WTC11 (cell line): Measurements from ENCODE around the gene TM9SF1. TPM values are rescaled to one million over a fixed set of nuclear protein-coding genes. Genes with fewer than 3 reads are reported as not detected.

Source experiments
- ATAC-seq: fragments of 200-7000 bp; cut with Tn5 transposase; 2 replicates; pipeline ENCODE4 v1.10.0; 2021; ENCODE audit warnings: mild to moderate bottlenecking, moderate library complexity
- CTCF ChIA-PET: fragments of 300-600 bp; sonication (Branson Sonifier 250); formaldehyde crosslinking; loops from one replicate; lab custom pipeline; 2021; ENCODE audit warnings: antibody characterized with exemption; lab: Charles Lee
- POLR2A ChIA-PET: fragments of 350-600 bp; sonication (Branson Sonifier 250); formaldehyde crosslinking; loops from one replicate; lab custom pipeline; 2021; ENCODE audit warnings: antibody characterized with exemption; lab: Charles Lee
- DNase-seq: peaks from one replicate; pipeline ENCODE4 v3.0.0; 2021; ENCODE audit warnings: low spot score
- H3K27ac Mint-ChIP-seq: 2 replicates; pipeline ENCODE4 v1.8.0; 2021; ENCODE audit warnings: mixed read lengths
- H3K27me3 Mint-ChIP-seq: 2 replicates; pipeline ENCODE4 v1.8.0; 2021; ENCODE audit warnings: low read depth, mild to moderate bottlenecking, moderate library complexity, mixed read lengths
- H3K36me3 Mint-ChIP-seq: 2 replicates; pipeline ENCODE4 v1.8.0; 2021; ENCODE audit warnings: mixed read lengths
- H3K4me1 Mint-ChIP-seq: 2 replicates; pipeline ENCODE4 v1.8.0; 2022; ENCODE audit warnings: mixed read lengths
- H3K4me3 Mint-ChIP-seq: 2 replicates; pipeline ENCODE4 v1.8.0; 2021; ENCODE audit warnings: mild to moderate bottlenecking, moderate library complexity, mixed read lengths
- H3K9me3 Mint-ChIP-seq: 2 replicates; pipeline ENCODE4 v1.8.0; 2021; ENCODE audit warnings: mixed read lengths
- ATF6 ChIP-seq: sonication (generic); formaldehyde crosslinking; IDR thresholded peaks from 2 replicates; pipeline ENCODE4 v1.8.1; 2023; ENCODE audit warnings: mild to moderate bottlenecking, missing genetic modification reagents
- CTCF ChIP-seq: fragments of 200-600 bp; IDR thresholded peaks from 2 replicates; pipeline ENCODE4 v1.8.0; 2022; ENCODE audit warnings: antibody characterized with exemption
- FOXP1 ChIP-seq: sonication (generic); formaldehyde crosslinking; IDR thresholded peaks from 2 replicates; pipeline ENCODE4 v1.8.0; 2022; ENCODE audit warnings: missing genetic modification reagents, mild to moderate bottlenecking, moderate library complexity, borderline replicate concordance
- FOXP4 ChIP-seq: sonication (generic); formaldehyde crosslinking; IDR thresholded peaks from 2 replicates; pipeline ENCODE4 v1.8.0; 2022; ENCODE audit warnings: mild to moderate bottlenecking, missing genetic modification reagents
- OVOL2 ChIP-seq: fragments of 250-450 bp; sonication (Bioruptor Pico); IDR thresholded peaks from 2 replicates; pipeline ENCODE4 v1.9.0; 2021; ENCODE audit warnings: mild to moderate bottlenecking, borderline replicate concordance
- TCF7 ChIP-seq: sonication (generic); formaldehyde crosslinking; IDR thresholded peaks from 2 replicates; pipeline ENCODE4 v1.8.0; 2022; ENCODE audit warnings: mild to moderate bottlenecking, low read depth, missing genetic modification reagents, moderate library complexity
- USF2 ChIP-seq: sonication (generic); formaldehyde crosslinking; IDR thresholded peaks from 2 replicates; pipeline ENCODE4 v1.8.1; 2023; ENCODE audit warnings: mild to moderate bottlenecking, missing genetic modification reagents, moderate library complexity
- ZBTB43 ChIP-seq: sonication (generic); formaldehyde crosslinking; IDR thresholded peaks from 2 replicates; pipeline ENCODE4 v1.8.1; 2023; ENCODE audit warnings: mild to moderate bottlenecking, missing genetic modification reagents
- ZNF138 ChIP-seq: sonication (generic); formaldehyde crosslinking; conservative IDR thresholded peaks from 2 replicates; pipeline ENCODE4 v1.8.1; 2022; ENCODE audit warnings: mild to moderate bottlenecking, moderate library complexity, missing genetic modification reagents
- ZNF263 ChIP-seq: sonication (generic); formaldehyde crosslinking; IDR thresholded peaks from 2 replicates; pipeline ENCODE4 v1.8.1; 2022; ENCODE audit warnings: low read depth, mild to moderate bottlenecking, moderate library complexity, missing genetic modification reagents
- ZNF281 ChIP-seq: sonication (generic); formaldehyde crosslinking; IDR thresholded peaks from 2 replicates; pipeline ENCODE4 v1.8.0; 2023; ENCODE audit warnings: mild to moderate bottlenecking, missing genetic modification reagents
- total RNA-seq: library from RNA; stranded (reverse); gene quantifications from 3 replicates; pipeline ENCODE4 v1.2.3, GENCODE V29; 2021

Gene TM9SF1
- total RNA-seq, 1 experiment from 2014 or later = 27.9 TPM

GRCh38 chr14:24212924-24213865, 18.0 kb upstream of the TM9SF1 start, which contains the start of gene CHMP4A (continued):
- no peak for TF ChIP-seq CTCF
- no peak for TF ChIP-seq FOXP4 (CRISPR knock-in tag)
- peak; percentile 81; the same call in 1 of the 2 replicates for TF ChIP-seq FOXP1
- TF ChIP-seq USF2 (CRISPR knock-in tag) = peak; percentile 98
- peak; percentile 80; the same call in 1 of the 2 replicates for TF ChIP-seq ZNF281 (CRISPR knock-in tag)
- TF ChIP-seq ZBTB43 = peak; percentile 46; the same call in 1 of the 2 replicates
- TF ChIP-seq ATF6 (CRISPR knock-in tag) = no peak
- TF ChIP-seq OVOL2 (CRISPR knock-in tag) = no peak

GRCh38 chr14:24211311-24211710, 16.1 kb upstream of the TM9SF1 start:
- Mint-ChIP-seq H3K9me3 (no peaks in the 10 kb centered on the region), H3K4me1 (peaks cover 22% of the 10 kb centered on the region), H3K27ac (peak overlapping the region; percentile 60), H3K27me3 (no peaks in the 10 kb centered on the region; the same call in 1 of the 2 replicates), H3K4me3 (peak overlapping the region; percentile 96; the same call in 1 of the 2 replicates), H3K36me3 (peaks cover 45% of the 10 kb centered on the region)
- DNase-seq (no peak), ATAC-seq (no peak)
- POLR2A ChIA-PET = interaction anchor here (1.6 kb wide), 1 partner anchor 16 kb away, joined by 4 read pairs; the partner anchor contains the start of gene TM9SF1
- CTCF ChIA-PET = no interaction called here
- TF ChIP-seq ZNF138 = no peak
- TF ChIP-seq ZNF263 (CRISPR knock-in tag) = no peak
- no peak for TF ChIP-seq TCF7
- TF ChIP-seq FOXP4 (CRISPR knock-in tag) = no peak
